Thyroid gland (tissue), 4 donors: Measurements from ENCODE around the gene RYR2. TPM values are rescaled to one million over a fixed set of nuclear protein-coding genes. Genes with fewer than 3 reads are reported as not detected.

Source experiments
- DNase-seq, 2 donors: peaks; one replicate each; pipeline ENCODE4 v3.0.0-alpha.2; 2019
- H3K27ac ChIP-seq, 3 donors: fragments of 200-600 bp; sonication (generic); 1 replicate in 2 of 3; 2 replicates in 1 of 3; pipeline ENCODE4 v1.5.1; 2016 to 2019; ENCODE audit warnings: mild to moderate bottlenecking in 1 of 3, moderate library complexity in 1 of 3
- H3K27me3 ChIP-seq: fragments of 200-600 bp; sonication (generic); one replicate; pipeline ENCODE4 v1.5.1; 2019
- H3K36me3 ChIP-seq, 2 donors: fragments of 200-600 bp; sonication (generic); one replicate each; pipeline ENCODE4 v1.5.1; 2016 to 2019
- H3K4me1 ChIP-seq, 2 donors: fragments of 200-600 bp; sonication (generic); one replicate each; pipeline ENCODE4 v1.5.1; 2017 to 2019
- H3K4me3 ChIP-seq, 3 donors: fragments of 200-600 bp; sonication (generic); replicated peaks in 1 of 3; 1 replicate in 2 of 3; 2 replicates in 1 of 3; pipeline ENCODE4 v1.5.1; 2016; ENCODE audit warnings: mild to moderate bottlenecking in 1 of 3
- H3K9me3 ChIP-seq: fragments of 200-600 bp; sonication (generic); one replicate; pipeline ENCODE4 v1.5.1; 2017
- POLR2A ChIP-seq, 2 donors: fragments of 450-650 bp; IDR thresholded peaks; one replicate each; pipeline ENCODE4 v1.6.1; 2017; ENCODE audit warnings: antibody characterized with exemption in 2 of 2, mild to moderate bottlenecking in 2 of 2, moderate library complexity in 1 of 2
- WGBS, 2 donors: methylation state at CpG; one replicate each; pipeline ENCODE4 v1.1.5; 2017; 5-methylcytosine and 5-hydroxymethylcytosine counted together
- intact Hi-C: fragments of 100-400 bp; cut with DNase I; formaldehyde crosslinking; loops from one replicate; pipeline ENCODE4 v1.15.1; 2023
- total RNA-seq, 4 donors: library from RNA; depleted of rRNA; stranded (reverse); fragments of >200 nt; gene quantifications; one replicate each; pipeline ENCODE4 v1.2.3, GENCODE V29; 2016
- TF ChIP-seq, protein P1 (sequence below), 6 experiments: fragments of 200-600 bp in 3 of 6; fragments of 450-650 bp in 3 of 6; sonication (generic) in 3 of 6; IDR thresholded peaks; one replicate each; pipeline ENCODE4 v1.5.1; 2016 to 2019; ENCODE audit warnings: antibody characterized with exemption in 6 of 6, mild to moderate bottlenecking in 2 of 6, inconsistent platforms in 1 of 6, moderate library complexity in 1 of 6

RYR2 gene
- total RNA-seq, 4 donors from 2014 or later = 6.6 to 31.8 (median 28.2) TPM

DNA sequence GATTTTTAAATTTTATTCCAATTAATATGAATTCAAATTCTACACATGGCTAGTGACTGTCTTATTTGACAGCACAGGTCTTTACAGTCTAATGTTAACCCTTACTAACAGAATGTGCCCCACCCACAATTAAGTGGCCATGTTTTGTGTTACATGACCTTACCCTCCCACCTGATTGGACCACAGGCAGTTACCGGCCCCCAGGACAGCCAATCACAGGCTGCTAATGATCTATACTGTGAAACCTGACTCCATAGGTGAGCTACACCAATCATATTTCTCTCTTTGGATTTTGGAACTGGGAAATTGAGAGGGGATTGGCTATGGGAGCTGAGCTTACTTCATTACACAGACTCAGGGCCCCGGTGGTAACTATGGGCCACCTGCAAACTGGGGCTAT lies 821.2 kb downstream of the RYR2 start:
- 97% methylated on average over 2 of the region's 2 CpGs for WGBS, 2 donors

DNA sequence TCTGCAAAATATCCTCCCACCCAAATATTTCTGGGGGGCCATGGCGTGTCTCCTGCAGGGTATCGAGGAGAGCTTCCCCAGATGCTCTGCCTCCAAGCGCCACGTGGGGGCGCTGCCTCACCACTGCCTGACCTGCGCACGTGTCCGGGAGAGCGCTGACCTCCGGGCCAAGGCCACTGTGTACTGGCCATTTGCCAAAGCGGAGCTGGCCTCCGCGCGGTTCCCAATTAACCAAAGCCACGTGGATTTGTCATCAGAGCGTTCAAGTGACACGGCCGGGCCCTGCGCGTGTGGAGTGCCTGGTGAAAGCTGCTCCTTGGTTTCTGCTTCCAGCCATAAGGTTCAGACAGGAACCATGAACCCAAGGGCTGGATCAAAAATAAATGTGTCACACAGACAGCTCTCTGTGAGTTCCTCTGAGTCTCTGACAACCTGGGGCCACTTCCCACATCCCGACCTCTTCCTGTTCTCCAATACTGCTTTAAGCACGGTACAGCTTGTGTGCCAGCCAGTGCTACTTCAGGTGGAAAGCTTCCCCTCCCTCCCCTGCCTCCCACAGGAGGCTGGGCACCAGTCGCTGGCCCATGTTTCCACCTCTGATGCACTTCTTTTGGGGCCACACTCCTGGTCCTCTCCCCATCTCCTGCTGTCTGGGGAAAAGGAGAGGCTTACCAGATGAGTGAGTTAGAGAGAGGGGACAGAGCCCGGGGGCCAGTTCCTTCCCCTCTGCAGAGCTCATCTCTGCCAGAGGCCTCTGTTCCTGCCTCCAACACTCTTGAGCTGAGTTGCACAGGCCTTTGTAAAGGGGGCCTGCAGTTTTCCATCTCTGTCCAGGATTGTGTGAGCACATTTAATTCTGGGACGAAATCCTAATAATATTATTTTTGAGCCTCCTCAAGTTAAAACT lies 822.6 kb downstream of the RYR2 start:
- WGBS, 2 donors = 15 to 27% methylated on average over 11 to 24 of the region's 25 CpGs
- Histone ChIP-seq H3K27ac (no peak overlapping the region), H3K4me3 (no peak overlapping the region), H3K27me3 (no peaks in the 10 kb centered on the region), H3K36me3 (no peaks in the 10 kb centered on the region), H3K9me3 (no peaks in the 10 kb centered on the region), H3K4me1 (peaks cover 0 to 12% of the 10 kb centered on the region in 2 donors)
- peak; percentile 80 to 81 for DNase-seq
- TF ChIP-seq, protein P1, sequence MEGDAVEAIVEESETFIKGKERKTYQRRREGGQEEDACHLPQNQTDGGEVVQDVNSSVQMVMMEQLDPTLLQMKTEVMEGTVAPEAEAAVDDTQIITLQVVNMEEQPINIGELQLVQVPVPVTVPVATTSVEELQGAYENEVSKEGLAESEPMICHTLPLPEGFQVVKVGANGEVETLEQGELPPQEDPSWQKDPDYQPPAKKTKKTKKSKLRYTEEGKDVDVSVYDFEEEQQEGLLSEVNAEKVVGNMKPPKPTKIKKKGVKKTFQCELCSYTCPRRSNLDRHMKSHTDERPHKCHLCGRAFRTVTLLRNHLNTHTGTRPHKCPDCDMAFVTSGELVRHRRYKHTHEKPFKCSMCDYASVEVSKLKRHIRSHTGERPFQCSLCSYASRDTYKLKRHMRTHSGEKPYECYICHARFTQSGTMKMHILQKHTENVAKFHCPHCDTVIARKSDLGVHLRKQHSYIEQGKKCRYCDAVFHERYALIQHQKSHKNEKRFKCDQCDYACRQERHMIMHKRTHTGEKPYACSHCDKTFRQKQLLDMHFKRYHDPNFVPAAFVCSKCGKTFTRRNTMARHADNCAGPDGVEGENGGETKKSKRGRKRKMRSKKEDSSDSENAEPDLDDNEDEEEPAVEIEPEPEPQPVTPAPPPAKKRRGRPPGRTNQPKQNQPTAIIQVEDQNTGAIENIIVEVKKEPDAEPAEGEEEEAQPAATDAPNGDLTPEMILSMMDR (IDR thresholded peaks at IDR 0.05) = peak in 5 of 6 experiments; percentile 51 to 92 (median 76)
- no peak for TF ChIP-seq POLR2A (IDR thresholded peaks at IDR 0.05)
- intact Hi-C loops = no loop called here

More for the DNA sequence above, 821.2 kb downstream of the RYR2 start:
- Histone ChIP-seq H3K9me3 (no peaks in the 10 kb centered on the region), H3K27ac (no peak overlapping the region), H3K4me1 (peaks cover 0 to 12% of the 10 kb centered on the region in 2 donors), H3K4me3 (no peak overlapping the region), H3K27me3 (no peaks in the 10 kb centered on the region), H3K36me3 (no peaks in the 10 kb centered on the region)
- intact Hi-C loops = no loop called here
- no peak for TF ChIP-seq POLR2A (IDR thresholded peaks at IDR 0.05)
- TF ChIP-seq, protein P1 (IDR thresholded peaks at IDR 0.05) = no peak
- DNase-seq = no peak

DNA sequence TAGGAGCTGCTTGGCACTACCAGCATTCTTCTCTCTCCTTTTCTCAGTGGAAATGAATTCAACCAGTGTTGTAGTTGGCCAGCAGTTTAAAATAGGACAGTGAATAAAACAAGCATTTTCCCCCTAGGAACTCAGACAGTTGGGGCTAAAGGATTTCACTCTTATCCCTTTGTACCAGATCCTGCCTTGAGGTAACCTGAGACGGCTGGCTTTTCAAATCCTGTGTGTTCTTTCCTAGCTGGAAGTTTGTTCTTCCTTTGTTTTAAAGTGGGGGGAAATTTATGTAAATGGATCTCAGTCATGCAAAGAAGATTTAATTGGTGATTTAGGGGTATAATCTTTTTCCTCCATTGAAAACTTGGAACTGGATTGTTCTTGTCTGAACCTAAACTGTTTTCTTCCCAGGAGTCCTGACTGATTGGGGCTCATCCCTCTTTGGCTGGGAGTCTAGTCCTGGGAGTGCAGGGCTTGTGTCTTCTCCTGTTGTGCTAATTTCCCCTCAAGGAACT lies 825.5 kb downstream of the RYR2 start:
- DNase-seq = no peak
- H3K9me3 ChIP-seq = no peaks in the 10 kb centered on the region
- WGBS, 2 donors = 68 to 81% methylated on average over 1 of the region's 1 CpG
- no peak overlapping the region for H3K4me3 ChIP-seq
- H3K4me1 ChIP-seq = peaks cover 0 to 12% of the 10 kb centered on the region in 2 donors
- H3K36me3 ChIP-seq = no peaks in the 10 kb centered on the region
- intact Hi-C loops = no loop called here
- no peak overlapping the region for H3K27ac ChIP-seq
- TF ChIP-seq POLR2A (IDR thresholded peaks at IDR 0.05) = no peak
- TF ChIP-seq, protein P1 (IDR thresholded peaks at IDR 0.05) = no peak
- H3K27me3 ChIP-seq = no peaks in the 10 kb centered on the region

DNA sequence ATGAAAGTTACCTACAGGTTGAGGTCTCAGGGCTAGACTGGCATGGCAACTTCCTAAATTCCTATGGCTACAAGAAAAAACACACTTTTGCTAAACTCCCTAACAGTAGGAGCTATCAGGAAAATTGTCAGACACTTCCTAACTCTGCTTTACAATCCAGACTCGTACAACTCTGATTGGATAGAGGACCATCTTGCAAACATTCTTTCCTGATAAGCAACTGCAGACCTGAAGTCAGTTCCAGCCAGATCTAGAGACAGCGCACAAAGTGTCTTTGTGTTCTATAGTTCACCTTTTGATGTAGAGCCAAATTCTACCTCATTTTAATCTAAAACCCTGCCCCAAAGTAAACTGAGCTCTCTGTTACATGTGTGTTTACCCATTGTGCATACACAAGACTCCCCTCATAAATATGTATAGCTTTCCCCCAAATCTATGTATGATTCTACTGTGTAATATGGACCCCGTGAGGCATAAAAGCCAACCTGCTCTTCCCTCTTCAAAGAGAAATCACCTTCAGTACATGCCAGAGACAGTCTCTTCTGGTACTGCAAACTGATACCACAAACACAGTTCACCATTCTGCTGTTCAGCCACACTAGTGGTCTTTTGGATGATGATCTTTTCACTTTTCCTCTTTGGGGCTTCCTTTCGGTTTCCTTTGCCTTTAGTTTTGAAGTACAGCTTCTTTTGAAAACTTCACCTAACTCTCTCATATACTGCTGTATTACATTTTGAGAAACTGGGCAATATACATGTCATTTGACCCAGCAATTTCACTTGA lies 827.0 kb downstream of the RYR2 start:
- 74 to 86% methylated on average over 4 of the region's 4 CpGs for WGBS, 2 donors
- no peak for TF ChIP-seq POLR2A (IDR thresholded peaks at IDR 0.05)
- TF ChIP-seq, protein P1 (IDR thresholded peaks at IDR 0.05) = no peak
- intact Hi-C loops = no loop called here
- Histone ChIP-seq H3K36me3 (no peaks in the 10 kb centered on the region), H3K9me3 (no peaks in the 10 kb centered on the region), H3K27ac (no peak overlapping the region), H3K4me3 (no peak overlapping the region), H3K27me3 (no peaks in the 10 kb centered on the region), H3K4me1 (peaks cover 0 to 10% of the 10 kb centered on the region in 2 donors)
- DNase-seq = no peak
